ENCODE measurements around the gene MYO1A.

MYO1A gene

DNA sequence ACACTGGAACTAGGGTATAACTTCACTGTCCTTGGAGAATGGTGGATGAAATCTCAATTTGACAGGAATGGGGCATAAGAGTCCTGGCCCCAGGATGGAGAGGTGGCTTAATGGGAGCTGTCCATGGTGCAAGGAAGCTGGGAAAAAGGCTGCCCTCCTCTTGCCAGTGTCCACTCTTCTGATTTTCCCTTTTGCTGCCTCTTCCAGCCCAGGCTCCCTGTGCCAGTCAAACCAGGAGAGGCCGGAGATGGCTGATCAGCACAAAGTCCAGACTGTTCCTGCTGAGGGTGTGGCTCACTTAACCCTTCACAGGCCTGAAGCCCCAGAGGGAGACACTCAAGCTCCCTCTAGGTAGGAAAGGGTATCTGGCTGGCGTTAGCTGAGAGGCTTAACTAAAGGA is at the start of gene MYO1A:
Gene MYO1A (minus strand): TSS at position 240 of the 400 bp plus-strand sequence. CDS start 1,806 bp downstream, outside the sequence.
- DNase-seq (ENCODE audit: low read depth), result peak; percentile 22

DNA sequence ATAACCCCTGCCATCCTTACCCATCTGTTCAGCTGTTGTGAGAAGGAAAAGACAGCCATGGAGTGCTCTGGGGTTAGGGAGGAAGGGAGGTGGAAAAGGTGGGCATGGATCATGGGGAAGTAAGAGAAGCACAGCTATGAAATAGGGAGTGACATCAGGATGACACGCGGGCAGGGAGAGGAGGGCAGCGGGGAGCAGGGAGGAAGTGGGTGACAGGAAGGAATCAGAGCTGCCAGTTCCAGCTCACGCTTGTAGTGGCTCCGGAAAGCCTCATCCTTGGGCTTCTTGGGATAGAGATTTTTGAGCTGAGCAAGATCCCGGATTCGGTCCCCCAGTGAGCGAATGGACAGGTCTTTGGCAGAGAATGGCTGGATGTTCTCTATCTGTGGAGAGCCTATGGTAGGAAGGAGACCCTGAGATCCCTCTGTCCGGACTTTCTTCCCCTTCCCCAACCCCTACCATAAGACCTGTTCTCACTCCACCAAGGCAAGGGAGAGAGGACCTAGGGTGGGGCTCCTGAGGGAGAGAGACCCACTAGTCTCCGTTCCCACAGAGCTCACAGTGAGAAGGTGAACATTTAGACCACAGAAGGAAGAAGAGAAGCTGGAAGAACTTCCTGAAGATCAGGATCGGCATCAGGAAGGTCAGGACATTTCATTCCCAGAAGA is 49.3 kb upstream of the MYO1A start:
- DNase-seq (ENCODE audit: low read depth), result peak; percentile 43

GRCh38 chr12:57098546-57098945 is 48.6 kb upstream of the MYO1A start:
- DNase-seq (ENCODE audit: low read depth), result no peak

GRCh38 chr12:57097554-57097835 is 47.6 kb upstream of the MYO1A start:
- DNase-seq (ENCODE audit: low read depth), result no peak

DNA sequence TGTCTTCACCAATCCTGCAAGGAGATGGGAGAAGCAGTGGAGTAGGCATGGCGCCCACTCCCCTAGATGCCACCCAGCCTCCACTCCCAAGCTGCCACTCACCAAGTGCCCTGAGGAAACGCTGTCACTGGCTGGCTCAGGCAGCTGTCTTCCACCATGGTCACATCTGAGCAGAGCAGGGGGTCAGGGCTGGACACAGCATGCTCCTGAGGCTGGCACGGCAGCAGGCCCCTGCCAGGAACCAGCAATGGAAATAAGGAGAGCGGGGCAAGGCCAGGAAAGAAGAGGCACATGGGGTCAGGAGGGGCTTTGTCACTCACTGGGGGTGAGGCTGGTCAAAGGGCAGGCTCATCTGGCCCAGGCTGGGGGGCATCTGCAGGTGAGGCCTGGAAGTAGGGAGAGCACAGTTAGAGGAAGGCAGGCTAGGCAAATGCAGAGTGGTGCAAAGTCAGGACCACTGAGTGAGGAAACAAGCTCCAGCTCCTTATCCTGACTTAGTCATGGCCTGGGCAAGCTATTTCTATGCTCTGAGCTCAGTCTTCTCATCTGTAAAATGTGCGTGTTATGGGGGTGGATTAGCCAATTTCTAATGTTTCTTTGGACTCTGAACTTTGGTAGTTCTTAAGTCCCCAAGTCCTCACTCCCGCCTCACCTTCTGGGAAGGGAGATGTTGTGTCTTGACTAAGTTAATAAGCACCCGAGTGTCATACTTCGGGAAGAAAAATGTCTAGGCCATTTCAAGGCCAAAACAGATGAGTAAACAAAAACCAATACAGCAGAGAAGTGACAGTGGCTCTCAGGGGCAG is 47.0 kb upstream of the MYO1A start:
- no peak for DNase-seq (ENCODE audit: low read depth)

DNA sequence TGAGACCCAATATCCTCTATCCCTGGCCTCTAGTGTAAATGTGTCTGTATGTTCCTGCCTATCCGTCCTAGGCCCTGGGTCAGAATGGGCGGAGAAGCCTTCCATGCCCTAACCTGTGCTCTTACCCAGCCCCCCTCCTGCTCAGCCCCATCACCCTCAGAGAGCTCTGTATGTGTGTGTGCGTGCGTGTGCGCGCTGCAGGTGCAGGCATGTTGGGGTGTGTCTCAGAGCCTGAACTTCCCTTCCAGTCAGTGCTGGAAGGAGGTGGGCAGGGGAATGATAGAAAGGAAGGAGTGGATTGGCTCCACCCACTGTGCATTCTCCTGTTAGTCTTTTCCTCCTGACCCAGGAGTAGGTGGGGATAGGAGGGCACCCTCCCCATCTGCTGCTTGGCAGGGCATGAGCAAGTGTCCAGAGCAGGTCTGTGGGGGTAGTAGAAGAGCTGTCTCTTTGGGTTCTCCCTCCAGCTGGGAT is 46.2 kb upstream of the MYO1A start:
- peak; percentile 15 for DNase-seq (ENCODE audit: low read depth)

DNA sequence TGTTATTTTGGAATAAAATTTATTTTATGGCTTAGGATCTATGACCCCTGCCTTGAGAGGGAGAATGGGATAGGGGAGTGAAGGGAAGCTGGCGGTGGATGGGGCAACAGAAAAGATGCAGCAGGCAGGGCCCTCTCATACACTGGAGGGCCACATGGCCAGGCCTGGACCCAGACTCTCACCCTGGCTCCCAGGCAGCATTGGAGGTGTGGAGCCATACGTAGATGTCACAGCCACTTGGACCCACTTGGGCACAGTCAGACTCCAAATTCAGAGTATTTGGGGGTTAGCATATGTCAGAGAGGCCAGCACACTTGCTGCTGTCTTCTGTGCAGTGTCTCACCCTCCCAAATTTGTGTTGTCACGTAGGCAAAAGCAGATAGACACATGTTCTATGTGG is 45.5 kb upstream of the MYO1A start:
- no peak for DNase-seq (ENCODE audit: low read depth)

DNA sequence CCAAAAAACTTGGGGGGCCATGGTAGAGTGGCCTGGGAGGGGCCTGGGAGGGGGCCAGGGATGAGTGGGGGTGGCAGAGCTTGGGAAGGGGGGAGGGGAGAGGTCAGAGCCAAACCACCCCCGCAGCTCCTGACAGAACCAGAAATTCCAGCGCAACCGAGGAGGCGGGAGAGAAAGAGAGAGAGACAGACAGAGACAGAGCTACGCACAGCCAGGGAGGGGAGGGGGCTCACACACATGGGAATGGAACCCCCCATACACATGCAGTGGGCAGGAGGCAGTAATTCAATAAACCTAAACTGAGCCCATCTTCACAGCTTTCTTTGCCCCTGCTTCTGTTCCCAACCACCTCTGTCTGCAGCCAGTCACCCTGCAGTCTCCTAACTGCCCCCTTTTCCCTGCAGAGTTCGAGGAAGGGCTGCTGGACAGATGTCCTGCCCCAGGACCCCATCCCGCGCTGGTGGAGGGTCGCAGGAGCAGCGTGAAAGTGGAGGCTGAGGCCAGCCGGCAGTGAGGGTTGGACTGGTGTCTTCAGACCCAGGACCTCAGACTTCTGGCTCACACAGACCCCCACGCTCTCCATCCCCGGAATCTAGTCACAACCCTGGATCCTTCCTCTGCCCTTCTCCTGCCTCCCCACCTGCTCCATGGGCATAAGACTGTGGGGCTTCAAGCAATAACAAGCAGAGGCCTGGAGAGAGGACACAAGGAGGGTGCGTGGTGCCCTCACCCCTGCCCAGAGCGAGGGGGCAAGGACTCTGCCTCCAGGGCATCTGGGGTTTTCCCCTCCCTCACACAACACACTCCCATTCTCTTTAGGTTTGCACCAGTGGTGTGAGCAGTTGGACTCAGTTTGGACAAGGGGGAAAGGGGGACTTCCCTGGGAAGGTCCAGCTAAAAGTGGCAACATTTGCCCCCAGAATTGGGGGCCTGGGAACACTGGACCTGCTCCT is 44.6 kb upstream of the MYO1A start:
- no peak for DNase-seq (ENCODE audit: low read depth)

DNA sequence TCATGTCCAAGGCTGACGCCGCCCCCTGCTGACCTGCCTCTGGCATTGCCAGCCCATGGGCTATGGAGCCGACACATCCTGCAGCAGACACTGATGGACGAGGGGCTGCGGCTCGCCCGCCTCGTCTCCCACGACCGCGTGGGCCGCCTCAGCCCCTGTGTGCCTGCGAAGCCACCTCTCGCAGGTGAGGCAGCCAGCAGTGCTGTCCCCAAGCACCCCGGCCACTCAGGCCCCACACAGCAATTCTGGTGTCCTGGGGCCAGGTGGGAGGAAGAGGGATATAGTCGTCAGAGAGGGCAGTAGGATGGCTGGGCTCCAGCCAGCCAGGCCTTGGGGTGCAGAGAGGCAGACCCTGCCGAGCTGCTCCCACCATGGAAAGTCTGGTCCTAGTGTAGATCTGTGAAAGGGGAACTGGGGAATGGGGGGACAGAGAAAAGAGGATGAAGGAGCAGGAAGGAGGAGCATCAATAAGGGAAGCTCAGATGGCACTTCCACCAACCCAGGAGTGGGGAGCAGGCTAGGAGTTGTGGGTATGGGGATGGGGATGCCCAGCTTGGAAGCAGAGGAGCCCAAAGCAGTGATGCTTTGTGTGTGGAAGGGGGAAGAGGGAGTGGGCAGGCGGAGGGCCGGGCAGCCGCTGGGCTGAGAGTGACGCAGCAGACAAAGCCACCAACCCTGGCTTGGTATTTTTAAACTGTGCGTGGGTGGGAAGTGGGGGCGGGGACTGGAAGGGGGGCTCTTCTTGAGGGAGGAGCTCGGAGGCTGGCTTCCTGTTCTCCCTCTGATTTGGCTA is 43.7 kb upstream of the MYO1A start:
- DNase-seq (ENCODE audit: low read depth), result peak; percentile 77

DNA sequence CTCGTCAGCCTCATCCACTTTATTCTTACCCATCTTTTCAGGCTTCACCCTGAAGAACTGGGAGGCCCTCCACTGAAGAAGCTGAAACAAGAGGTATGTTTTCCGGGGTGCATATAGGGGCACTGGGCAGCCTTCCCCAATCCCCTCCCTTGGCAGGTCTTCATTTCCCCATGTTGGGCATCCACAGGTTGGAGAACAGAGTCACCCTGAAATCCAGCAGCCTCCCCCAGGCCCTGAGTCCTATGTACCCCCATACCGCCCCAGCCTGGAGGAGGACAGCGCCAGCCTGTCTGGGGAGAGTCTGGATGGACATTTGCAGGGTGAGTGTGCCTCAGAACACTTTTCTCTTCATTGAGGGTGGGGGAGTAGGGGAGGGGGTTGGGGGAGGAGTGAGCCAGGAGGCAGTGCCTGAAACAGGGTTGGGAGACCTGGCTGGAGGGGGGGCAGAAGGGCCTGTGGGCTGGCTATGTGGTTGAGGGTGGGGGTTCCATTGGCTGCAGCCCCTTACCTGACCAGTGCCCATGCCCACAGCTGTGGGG is 43.0 kb upstream of the MYO1A start:
- no peak for DNase-seq (ENCODE audit: low read depth)

GRCh38 chr12:57092529-57092862 is 42.6 kb upstream of the MYO1A start:
- no peak for DNase-seq (ENCODE audit: low read depth)

- no peak for DNase-seq (ENCODE audit: low read depth)
Observed at GRCh38 chr12:57091638-57092528, 42.0 kb upstream of the MYO1A start.

DNA sequence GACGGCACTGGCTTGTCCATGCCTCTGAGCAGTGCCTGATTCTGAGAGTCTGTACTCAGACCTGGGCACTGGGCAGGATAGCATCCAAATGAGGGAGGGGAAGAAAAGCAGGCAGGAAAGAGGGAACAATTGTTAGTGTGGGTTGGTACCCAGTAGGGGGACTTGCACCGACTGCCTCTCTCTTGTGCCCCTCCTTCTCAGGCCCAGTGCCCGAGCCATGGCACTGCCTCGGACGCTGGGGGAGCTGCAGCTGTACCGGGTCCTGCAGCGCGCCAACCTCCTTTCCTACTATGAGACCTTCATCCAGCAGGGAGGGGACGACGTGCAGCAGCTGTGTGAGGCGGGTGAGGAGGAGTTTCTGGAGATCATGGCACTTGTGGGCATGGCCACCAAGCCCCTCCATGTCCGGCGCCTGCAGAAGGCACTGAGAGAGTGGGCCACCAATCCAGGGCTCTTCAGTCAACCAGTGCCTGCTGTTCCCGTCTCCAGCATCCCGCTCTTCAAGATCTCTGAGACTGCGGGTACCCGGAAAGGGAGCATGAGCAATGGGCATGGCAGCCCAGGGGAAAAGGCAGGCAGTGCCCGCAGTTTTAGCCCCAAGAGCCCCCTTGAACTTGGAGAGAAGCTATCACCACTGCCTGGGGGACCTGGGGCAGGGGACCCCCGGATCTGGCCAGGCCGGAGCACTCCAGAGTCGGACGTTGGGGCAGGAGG is 41.2 kb upstream of the MYO1A start:
- no peak for DNase-seq (ENCODE audit: low read depth)

GRCh38 chr12:57090490-57090889 is 40.6 kb upstream of the MYO1A start:
- peak; percentile 22 for DNase-seq (ENCODE audit: low read depth)

DNA sequence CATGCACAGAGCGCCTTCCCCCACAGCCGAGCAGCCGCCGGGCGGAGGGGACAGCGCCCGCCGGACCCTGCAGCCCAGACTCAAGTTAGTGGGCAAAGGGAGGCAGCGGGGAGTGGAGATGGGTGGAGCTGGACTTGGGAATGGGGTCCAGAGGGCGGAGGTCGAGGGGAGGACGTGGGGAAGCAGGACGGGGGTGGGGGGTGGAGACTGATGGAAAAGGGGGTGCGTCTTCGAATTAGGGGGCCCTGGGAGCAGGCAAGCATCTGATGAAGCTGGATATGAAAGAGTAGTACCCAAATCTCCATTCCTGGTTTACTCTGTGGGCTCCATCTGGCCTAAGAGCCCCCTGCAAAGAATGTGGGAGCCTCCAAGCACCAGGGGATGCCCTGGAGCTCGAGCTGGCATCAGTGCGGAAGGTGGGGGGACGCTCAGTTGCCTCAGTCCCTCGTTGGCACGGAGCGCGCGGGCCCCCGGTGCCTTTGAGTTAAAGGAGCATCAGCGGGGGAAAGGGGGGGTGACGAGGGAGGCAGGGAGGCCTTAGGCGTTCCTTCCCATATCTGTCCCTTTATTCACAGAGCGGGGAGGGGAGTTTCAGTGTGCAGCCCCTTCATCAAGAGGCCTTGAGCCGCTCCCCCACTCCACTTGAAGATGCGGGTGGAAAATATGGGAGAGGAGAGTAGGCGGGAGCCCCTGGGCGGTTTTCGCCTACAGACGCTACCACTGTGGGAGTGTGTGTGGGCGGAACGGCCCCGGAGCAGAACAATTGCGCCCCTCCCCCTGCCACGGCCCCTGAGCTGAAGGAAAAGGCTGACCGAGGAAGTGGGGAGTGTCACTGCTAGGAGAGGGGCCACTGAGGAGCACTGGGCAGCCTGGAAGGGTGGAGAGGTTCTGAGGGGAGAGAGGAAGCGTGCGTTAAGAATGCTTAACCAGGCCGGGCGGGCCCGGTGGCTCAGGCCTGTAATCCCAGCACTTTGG is 39.6 kb upstream of the MYO1A start:
- DNase-seq (ENCODE audit: low read depth), result peak; percentile 79

GRCh38 chr12:57088354-57089270 is 38.7 kb upstream of the MYO1A start, which contains the start of gene NAB2:
Gene NAB2, plus strand, starts transcription at chr12:57089114. Its CDS starts 158 bp downstream, at chr12:57089272.
- peak; percentile 92 for DNase-seq (ENCODE audit: low read depth)

GRCh38 chr12:57087691-57088353 is 37.9 kb upstream of the MYO1A start:
- DNase-seq (ENCODE audit: low read depth), result peak; percentile 95
